Liver (tissue), 3 donors: Measurements from ENCODE around the gene TRPC4AP.

Source experiments
- GABPA ChIP-seq, 2 donors: IDR thresholded peaks in 1 of 2; conservative IDR thresholded peaks in 1 of 2; 2 replicates each; pipeline ENCODE4 v1.6.1; 2016; ENCODE audit warnings: antibody characterized with exemption in 2 of 2, mild to moderate bottlenecking in 1 of 2, moderate library complexity in 1 of 2
- JUND ChIP-seq, 2 donors: IDR thresholded peaks; 2 replicates each; pipeline ENCODE4 v1.6.1; 2016; ENCODE audit warnings: antibody characterized with exemption in 2 of 2
- RAD21 ChIP-seq, 2 donors: IDR thresholded peaks; 2 replicates each; pipeline ENCODE4 v1.6.1; 2016; ENCODE audit warnings: antibody characterized with exemption in 2 of 2, mild to moderate bottlenecking in 2 of 2
- TF ChIP-seq, protein P1 (sequence below): fragments of 150-350 bp; IDR thresholded peaks from 2 replicates; pipeline ENCODE4 v1.5.1; 2017; ENCODE audit warnings: improper control_type of control experiment, low read depth, low read length; ENCODE audit not compliant: missing input control
- donor health status: healthy.
- donor health status: healthy.

DNA sequence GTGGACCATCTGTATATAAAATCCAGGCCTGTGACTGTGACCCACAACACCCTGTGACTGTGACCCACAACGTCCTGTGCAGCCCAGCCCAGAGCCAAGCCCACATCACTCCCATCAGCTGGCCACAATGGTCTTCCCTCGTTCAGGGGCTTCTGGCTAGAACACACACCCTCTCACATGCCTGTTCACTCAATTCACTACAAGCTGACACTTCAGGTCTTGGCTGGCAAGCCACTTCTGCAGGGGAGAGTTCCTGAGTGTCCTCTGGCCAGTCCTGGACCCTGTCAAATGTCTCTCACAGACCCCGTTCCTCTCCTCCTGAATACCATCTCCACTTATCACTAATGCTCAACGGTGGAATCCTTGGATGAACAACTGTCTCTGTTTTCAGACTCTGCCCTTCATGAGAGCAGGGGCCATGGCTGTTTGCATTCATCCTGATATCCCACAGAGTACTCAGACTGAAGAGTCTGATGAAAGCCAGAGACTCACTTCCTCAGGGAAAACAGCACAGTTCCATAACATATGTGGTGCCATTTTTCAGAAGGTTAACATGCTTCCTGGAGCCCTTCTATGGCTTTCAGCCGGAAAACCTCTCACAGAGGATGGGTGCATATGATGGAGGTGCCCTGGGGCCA is 80.9 kb downstream of the TRPC4AP start:
- TF ChIP-seq, protein P1, sequence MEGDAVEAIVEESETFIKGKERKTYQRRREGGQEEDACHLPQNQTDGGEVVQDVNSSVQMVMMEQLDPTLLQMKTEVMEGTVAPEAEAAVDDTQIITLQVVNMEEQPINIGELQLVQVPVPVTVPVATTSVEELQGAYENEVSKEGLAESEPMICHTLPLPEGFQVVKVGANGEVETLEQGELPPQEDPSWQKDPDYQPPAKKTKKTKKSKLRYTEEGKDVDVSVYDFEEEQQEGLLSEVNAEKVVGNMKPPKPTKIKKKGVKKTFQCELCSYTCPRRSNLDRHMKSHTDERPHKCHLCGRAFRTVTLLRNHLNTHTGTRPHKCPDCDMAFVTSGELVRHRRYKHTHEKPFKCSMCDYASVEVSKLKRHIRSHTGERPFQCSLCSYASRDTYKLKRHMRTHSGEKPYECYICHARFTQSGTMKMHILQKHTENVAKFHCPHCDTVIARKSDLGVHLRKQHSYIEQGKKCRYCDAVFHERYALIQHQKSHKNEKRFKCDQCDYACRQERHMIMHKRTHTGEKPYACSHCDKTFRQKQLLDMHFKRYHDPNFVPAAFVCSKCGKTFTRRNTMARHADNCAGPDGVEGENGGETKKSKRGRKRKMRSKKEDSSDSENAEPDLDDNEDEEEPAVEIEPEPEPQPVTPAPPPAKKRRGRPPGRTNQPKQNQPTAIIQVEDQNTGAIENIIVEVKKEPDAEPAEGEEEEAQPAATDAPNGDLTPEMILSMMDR = no peak
- no peak for TF ChIP-seq JUND (IDR thresholded peaks at IDR 0.05)
- TF ChIP-seq GABPA (IDR thresholded peaks at IDR 0.05 in 1 of 2, conservative IDR thresholded peaks at IDR 0.05 in 1 of 2) = no peak
- TF ChIP-seq RAD21 (IDR thresholded peaks at IDR 0.05) = no peak
